HPDE6-E6E7 (cell line): Measurements from ENCODE around the gene CCSER2.
"Not testable (repeated sequence)": the region's sequence is repeated elsewhere in the genome, so short reads cannot be mapped to it uniquely, and the experiment has no call there.

Experiments
- DNase-seq: peaks from one replicate; pipeline ENCODE4 v3.0.0; 2011; ENCODE audit warnings: missing footprints; ENCODE audit errors: extremely low spot score

The CCSER2 gene

DNA sequence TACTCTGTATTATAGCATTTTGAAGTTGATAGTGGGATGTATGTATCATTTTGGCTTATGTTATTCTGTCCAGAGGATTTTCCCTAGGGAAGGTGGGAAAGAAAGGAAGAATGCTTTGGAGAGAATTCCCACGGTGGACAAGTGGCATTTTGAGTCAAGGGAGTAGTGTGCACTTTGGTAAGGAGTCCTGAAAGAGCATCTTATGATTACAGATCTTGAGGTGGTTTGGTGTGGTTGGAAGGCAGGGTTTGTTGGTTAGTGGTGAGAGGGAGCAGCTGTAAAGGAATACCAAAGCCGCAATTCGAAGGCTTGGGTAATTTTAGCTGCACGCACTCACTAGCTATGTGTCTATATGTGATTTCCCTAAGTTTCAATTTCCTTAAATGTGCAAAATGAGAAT is 16.1 kb downstream of the CCSER2 start:
- no peak for DNase-seq

GRCh38 chr10:84347575-84348002 is 19.2 kb downstream of the CCSER2 start:
- DNase-seq, result not testable (repeated sequence)

GRCh38 chr10:84348447-84348846 is 20.1 kb downstream of the CCSER2 start:
- no peak for DNase-seq

DNA sequence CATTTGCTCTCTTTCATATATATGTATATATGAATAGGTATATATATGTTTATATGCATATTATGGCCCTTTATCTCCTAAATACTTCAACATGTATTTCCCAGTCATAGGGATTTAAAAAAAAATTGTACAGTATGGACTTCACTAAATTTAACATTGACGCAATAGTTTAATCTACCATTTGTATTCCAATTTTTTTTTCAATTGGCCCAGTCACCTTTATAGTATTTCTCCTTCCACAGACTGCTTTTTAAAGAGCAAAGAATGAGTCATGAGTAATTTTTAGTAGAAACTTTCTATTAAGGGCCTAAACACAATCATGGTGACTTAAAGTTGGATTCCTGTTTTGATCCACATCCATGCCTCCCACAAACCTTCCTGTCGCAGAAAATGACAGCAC is 20.5 kb downstream of the CCSER2 start:
- DNase-seq, result no peak

GRCh38 chr10:84352251-84352842 is 24.0 kb downstream of the CCSER2 start:
- DNase-seq, result peak; percentile 45

- DNase-seq, result no peak
These were observed 24.8 kb downstream of the CCSER2 start for GRCh38 chr10:84353052-84353803.

DNA sequence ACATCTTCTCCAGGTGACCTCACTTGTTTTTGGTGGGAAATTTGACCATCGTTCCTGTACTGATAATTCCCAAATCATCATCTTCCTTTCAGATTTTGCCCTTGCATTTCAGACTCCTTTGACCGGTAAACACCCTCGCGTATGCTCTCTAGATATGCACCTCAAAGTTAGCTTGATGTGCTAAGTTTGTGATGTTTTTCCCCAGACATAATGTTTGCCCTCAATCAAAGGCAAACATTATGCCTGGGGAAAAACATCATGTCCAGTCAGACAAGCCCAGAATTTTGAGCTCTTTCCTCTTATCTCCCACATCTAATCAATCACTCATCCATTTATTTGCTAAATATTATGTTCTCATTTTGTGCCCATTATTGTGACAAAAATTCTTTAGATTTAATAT is 26.2 kb downstream of the CCSER2 start:
- DNase-seq, result no peak

DNA sequence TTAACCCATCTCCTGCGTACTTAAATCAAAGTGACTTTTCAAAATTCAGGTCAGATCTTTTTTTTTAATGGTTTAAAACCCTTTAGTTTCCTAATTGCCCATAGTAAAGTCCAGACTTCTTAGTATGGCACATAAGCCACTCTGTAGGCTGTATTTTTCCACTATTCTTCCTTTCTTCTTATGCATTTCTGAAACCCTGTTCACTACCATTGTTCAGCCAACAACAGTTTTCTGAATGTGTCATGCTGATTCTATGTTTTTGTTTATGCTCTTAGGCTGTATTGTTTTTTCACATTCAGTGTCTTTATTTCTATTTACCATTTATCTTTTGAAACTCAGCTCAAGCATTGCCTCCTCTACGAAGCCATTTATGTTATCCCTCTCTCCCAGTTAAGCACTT is 26.7 kb downstream of the CCSER2 start:
- no peak for DNase-seq

GRCh38 chr10:84356928-84357327 is 28.5 kb downstream of the CCSER2 start:
- no peak for DNase-seq

- no peak for DNase-seq
These were observed 30.4 kb downstream of the CCSER2 start for GRCh38 chr10:84358743-84359142.

DNA sequence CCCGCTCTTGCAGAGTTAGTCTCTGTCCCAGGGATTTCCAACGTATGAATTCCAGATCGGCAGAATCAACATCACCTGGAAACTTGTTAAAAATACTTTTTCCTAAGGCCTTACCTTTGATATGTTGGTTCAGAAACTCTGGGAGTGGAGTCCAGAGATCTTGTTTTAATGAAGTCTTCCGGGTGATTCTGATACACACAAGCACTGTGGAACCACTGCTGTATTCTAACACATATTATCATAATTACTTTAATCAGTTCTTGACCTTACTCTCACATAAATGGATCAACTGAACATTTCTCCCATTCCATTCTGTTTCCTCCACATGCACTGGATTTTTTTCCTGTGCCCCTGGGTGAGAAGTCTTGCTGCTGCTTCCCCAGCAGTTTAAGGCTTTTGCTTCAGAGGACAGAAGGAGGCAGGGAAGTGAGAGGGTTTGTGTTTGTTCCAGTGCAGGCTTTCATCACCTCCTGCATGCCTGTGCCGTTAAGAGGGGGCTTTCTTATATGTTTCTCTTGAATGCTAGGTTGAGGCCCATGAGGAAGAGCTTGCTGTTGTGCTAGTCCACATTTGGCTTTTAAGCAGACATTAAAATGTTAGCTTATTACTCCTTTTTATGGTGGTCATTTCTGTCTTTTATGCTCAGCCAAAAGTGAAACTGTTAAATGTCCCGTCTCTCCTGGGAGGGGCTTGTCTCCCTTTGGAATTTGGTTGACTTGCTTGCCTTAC is 32.4 kb downstream of the CCSER2 start:
- DNase-seq, result no peak

- DNase-seq, result no peak
These were observed 37.0 kb downstream of the CCSER2 start for GRCh38 chr10:84365335-84365881.

GRCh38 chr10:84366041-84366440 is 37.7 kb downstream of the CCSER2 start:
- DNase-seq, result no peak

DNA sequence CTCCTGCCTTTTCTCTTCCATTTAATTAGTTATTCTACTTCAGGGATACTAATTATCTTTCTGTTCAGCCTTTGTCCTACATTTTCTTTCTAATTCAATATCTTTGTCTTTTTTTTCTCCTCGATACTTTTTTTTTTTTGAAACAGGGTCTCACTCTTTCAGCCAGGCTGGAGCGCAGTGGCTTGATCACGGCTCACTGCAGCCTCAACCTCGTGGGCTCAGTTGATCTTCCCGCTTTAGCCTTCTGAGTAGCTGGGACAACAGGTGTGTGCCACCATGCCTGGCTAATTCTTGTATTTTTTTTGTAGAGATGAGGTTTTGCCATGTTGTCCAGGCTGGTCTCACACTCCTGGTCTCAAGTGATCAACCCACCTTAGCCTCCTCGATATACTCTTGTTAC is 38.9 kb downstream of the CCSER2 start:
- no peak for DNase-seq

GRCh38 chr10:84368828-84369227 is 40.4 kb downstream of the CCSER2 start:
- DNase-seq, result no peak

- no peak for DNase-seq
These were observed 41.9 kb downstream of the CCSER2 start for GRCh38 chr10:84370283-84370682.

- no peak for DNase-seq
These were observed 43.6 kb downstream of the CCSER2 start for GRCh38 chr10:84371944-84372343.

DNA sequence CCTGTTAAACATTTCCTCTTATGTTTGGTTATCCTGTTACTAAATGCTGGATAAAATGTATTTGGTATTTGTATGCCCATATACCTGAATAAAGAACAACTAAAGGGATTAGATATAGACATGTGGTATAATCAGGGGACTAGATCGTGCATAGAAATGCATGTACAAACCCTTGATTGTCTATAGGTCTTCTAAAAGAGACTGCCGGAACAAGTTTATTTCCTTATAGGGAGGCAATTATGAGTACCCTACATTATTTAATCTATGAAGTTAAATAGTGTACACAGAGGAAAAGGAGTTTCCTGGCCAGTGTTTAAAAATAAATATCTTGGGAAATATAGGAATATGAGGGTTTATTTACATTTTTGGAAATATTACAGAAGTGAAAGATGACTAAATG is 44.6 kb downstream of the CCSER2 start:
- no peak for DNase-seq

DNA sequence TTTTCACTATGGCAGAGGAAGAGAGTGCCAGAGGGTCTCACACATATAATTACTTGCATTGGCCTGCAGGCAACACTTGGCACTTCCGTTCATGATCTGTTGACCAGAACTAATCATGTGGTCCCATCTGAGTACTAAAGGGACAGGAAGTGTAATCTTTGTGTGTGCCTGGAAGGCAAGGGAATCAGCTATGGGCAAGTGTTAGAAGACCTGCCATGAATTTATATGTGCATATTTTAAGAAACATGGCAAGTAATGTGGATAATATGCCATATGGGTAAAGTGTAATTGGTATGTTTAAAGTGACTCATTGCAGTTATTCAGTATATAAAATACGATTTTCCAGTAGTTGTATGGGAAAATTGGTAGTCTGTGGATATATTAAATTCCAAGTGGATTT is 46.1 kb downstream of the CCSER2 start:
- DNase-seq, result no peak

GRCh38 chr10:84375011-84375410 is 46.6 kb downstream of the CCSER2 start:
- DNase-seq, result no peak

DNA sequence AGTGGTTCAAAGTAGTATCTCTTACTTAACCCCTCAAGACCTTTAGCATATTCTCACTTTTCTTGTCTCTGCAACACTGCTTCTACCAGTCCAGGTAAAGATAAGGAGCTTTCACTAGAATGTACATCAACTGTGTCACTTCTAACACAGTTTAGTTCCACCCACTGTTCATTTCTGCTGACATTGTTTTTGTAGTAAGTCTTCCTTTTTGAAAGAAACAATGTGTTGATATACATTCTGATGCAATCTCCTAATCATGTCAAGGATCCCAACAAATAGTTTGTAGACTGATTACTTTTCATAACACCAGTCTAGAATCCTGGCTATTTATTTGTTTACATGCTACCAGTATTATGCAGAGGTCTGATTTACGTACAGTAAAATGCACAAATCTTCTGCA is 47.5 kb downstream of the CCSER2 start:
- no peak for DNase-seq

- DNase-seq, result no peak
These were observed 59.8 kb downstream of the CCSER2 start for GRCh38 chr10:84388148-84388547.

- DNase-seq, result no peak
These were observed 62.0 kb downstream of the CCSER2 start for GRCh38 chr10:84390364-84390763.
